Loucy (cell line): ENCODE measurements around the gene DOLPP1.

Experiments
- CTCF ChIP-seq: fragments of 200-600 bp; sonication (generic); conservative IDR thresholded peaks from 2 replicates; pipeline ENCODE4 v1.5.1; 2014; ENCODE audit warnings: mild to moderate bottlenecking, antibody characterized with exemption, low read length
- EZH2phosphoT487 ChIP-seq: fragments of 200-600 bp; IDR thresholded peaks from 2 replicates; pipeline ENCODE4 v1.6.1; 2018; ENCODE audit warnings: antibody characterized with exemption, mild to moderate bottlenecking, moderate library complexity, borderline replicate concordance

GRCh38 chr9:129079829-129080228 lies 1.1 kb upstream of the DOLPP1 start:
- TF ChIP-seq CTCF: no peak
- TF ChIP-seq EZH2phosphoT487: no peak
